ENCODE results near the gene OPTN. TPM values are rescaled to one million over a fixed set of nuclear protein-coding genes. Genes with fewer than 3 reads are reported as not detected.

The OPTN gene
- total RNA-seq, result 50.8 and 77.4 TPM in 2 replicates

GRCh38 chr10:13099666-13100348 is at the start of gene OPTN:
OPTN (plus strand) TSS chr10:13100163; CDS start chr10:13109123, 8,960 bp downstream.

GRCh38 chr10:13160934-13161856 is 61.2 kb downstream of the OPTN start, which contains the start of gene MCM10:
MCM10 (plus strand) TSS chr10:13161558; CDS start chr10:13164203, 2,645 bp downstream.

Other genes with a start within 250 kb of the OPTN start
- 0.31 and 3.0 TPM in 2 replicates for gene CCDC3, start 98.5 kb upstream of the OPTN start, total RNA-seq
- gene MCM10, start 61.4 kb downstream of the OPTN start, total RNA-seq, result 3.5 and 14.6 TPM in 2 replicates
- not detected in 2 replicates for gene UCMA, start 134.2 kb downstream of the OPTN start, total RNA-seq
- 9.9 and 13.0 TPM in 2 replicates for gene PHYH, start 199.9 kb downstream of the OPTN start, total RNA-seq
- 24.9 and 44.0 TPM in 2 replicates for gene SEPHS1, start 248.1 kb downstream of the OPTN start, total RNA-seq